ENCODE data around the gene CD53.

CD53 gene

DNA sequence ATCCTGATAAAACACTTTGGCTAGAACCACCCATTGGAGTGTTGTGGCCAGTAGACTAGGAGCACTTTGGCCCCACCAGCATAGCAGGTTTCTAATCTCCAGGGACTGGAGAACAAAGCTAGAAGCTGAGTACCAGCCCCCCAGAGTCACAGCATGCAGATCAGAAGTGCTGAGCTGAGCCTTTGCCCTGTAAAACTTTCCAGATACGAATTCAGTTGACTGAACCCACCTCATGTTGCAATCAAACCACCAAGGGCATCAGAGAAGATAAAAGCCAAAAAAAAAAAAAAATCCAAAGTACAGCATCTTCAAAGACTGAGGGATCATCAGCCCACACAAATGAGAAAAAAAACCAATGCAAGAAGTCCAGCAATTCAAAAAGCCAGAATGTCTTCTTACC lies 8.7 kb upstream of the CD53 start:
- H4K20me1 ChIP-seq (ENCODE audit: insufficient read depth) = no peaks in the 10 kb centered on the region
- no peak overlapping the region for H3K9ac ChIP-seq
- no peak overlapping the region for H3K4me2 ChIP-seq
- H3K4me1 ChIP-seq (ENCODE audit: low read depth, poor library complexity, severe bottlenecking) = no peaks in the 10 kb centered on the region
- H2AFZ ChIP-seq (ENCODE audit: low read depth) = no peak overlapping the region
- no peak overlapping the region for H3K4me3 ChIP-seq (IDR thresholded peaks at IDR 0.05; ENCODE audit: insufficient read depth, low read depth, low read length)
- H3K27ac ChIP-seq = no peak overlapping the region
- TF ChIP-seq, protein P1, sequence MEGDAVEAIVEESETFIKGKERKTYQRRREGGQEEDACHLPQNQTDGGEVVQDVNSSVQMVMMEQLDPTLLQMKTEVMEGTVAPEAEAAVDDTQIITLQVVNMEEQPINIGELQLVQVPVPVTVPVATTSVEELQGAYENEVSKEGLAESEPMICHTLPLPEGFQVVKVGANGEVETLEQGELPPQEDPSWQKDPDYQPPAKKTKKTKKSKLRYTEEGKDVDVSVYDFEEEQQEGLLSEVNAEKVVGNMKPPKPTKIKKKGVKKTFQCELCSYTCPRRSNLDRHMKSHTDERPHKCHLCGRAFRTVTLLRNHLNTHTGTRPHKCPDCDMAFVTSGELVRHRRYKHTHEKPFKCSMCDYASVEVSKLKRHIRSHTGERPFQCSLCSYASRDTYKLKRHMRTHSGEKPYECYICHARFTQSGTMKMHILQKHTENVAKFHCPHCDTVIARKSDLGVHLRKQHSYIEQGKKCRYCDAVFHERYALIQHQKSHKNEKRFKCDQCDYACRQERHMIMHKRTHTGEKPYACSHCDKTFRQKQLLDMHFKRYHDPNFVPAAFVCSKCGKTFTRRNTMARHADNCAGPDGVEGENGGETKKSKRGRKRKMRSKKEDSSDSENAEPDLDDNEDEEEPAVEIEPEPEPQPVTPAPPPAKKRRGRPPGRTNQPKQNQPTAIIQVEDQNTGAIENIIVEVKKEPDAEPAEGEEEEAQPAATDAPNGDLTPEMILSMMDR (conservative IDR thresholded peaks at IDR 0.05; ENCODE audit: low read depth, low read length) = no peak
- no peaks in the 10 kb centered on the region for H3K79me2 ChIP-seq (ENCODE audit: insufficient read depth, low read depth)
- H3K27me3 ChIP-seq (ENCODE audit: insufficient read depth, low read depth) = no peaks in the 10 kb centered on the region
- no peaks in the 10 kb centered on the region for H3K36me3 ChIP-seq (ENCODE audit: insufficient read depth)

DNA sequence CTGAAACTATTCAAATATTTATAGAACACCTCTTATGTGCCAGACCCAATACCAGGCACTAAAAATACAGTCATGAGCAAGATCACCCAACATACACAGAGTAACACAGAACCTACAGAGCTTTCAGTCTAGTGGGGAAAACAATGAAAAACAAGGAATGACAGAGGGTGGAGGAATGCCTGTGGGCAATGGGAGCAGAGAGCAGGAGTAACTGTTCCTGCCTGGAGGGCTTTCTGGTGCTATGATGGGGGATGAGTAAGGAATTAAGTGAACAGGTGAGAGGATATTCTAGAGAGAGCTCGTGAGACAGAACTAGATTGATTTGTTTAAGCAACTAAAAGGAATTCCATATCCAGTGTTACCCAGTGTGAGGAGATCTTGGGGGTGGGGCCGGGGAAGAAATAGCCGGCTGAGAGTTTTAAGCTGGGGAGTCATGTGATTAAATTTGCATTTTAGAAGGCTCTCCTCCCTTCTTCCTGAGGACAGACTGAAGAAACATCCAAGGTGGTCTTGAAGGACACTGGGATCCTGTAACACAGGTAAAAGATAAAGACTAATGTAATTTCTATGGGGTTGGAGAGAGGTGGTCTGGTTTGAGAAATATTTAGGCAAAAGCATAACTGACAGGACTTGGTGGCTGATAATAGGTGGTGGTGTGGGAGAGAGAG lies 2.1 kb upstream of the CD53 start:
- H3K36me3 ChIP-seq (ENCODE audit: insufficient read depth) = no peaks in the 10 kb centered on the region
- H3K4me2 ChIP-seq = no peak overlapping the region
- H4K20me1 ChIP-seq (ENCODE audit: insufficient read depth) = no peaks in the 10 kb centered on the region
- no peak overlapping the region for H3K27ac ChIP-seq
- H3K79me2 ChIP-seq (ENCODE audit: insufficient read depth, low read depth) = no peaks in the 10 kb centered on the region
- TF ChIP-seq, protein P1 (conservative IDR thresholded peaks at IDR 0.05; ENCODE audit: low read depth, low read length) = no peak
- H3K9ac ChIP-seq = no peak overlapping the region
- no peaks in the 10 kb centered on the region for H3K4me1 ChIP-seq (ENCODE audit: low read depth, poor library complexity, severe bottlenecking)
- H2AFZ ChIP-seq (ENCODE audit: low read depth) = no peak overlapping the region
- no peaks in the 10 kb centered on the region for H3K27me3 ChIP-seq (ENCODE audit: insufficient read depth, low read depth)
- H3K4me3 ChIP-seq (IDR thresholded peaks at IDR 0.05; ENCODE audit: insufficient read depth, low read depth, low read length) = no peak overlapping the region

DNA sequence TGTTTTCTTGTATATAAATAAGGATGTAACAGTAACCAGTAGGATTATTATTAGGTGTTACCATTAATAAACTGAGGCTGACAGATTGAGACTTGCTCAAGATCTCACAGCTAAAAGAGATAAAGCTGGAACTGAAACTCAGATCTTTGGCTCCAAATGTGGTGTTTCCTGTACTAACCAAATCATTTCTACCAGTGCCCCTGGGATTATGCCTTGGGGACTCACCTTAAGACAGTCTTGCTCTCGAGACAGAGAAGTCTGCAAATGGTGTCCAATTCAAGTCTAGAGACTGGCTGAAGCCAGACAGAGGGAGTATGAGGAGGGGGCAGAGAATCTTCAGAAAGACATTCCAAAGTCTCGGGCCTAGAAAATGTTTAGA lies 593 bp upstream of the CD53 start:
- Histone ChIP-seq H3K4me1 (ENCODE audit: low read depth, poor library complexity, severe bottlenecking) (no peaks in the 10 kb centered on the region), H3K9ac (no peak overlapping the region), H3K36me3 (ENCODE audit: insufficient read depth) (no peaks in the 10 kb centered on the region), H4K20me1 (ENCODE audit: insufficient read depth) (no peaks in the 10 kb centered on the region), H3K4me2 (no peak overlapping the region), H3K79me2 (ENCODE audit: insufficient read depth, low read depth) (no peaks in the 10 kb centered on the region), H3K27ac (no peak overlapping the region), H3K27me3 (ENCODE audit: insufficient read depth, low read depth) (no peaks in the 10 kb centered on the region), H2AFZ (ENCODE audit: low read depth) (no peak overlapping the region), H3K4me3 (IDR thresholded peaks at IDR 0.05; ENCODE audit: insufficient read depth, low read depth, low read length) (no peak overlapping the region)
- TF ChIP-seq, protein P1 (conservative IDR thresholded peaks at IDR 0.05; ENCODE audit: low read depth, low read length) = no peak

DNA sequence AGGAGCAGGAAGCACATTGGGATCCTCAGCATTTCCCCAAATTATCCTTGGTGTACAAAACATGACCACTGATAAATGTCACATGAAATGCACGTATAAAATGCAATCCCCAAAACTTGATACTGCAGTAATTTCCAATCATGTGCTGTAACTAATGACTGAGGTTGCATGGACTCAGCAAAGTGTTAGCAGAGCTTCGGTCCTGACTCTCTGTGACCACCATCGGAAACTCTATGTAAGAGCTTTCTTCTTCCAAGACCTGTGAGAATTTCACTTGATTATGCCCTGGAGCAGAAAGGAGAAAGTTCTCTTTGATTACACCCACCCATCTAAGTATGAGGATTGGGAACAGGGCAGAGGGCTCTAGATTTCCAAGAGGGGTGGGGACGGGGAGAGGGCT lies 908 bp downstream of the CD53 start:
- Histone ChIP-seq H3K79me2 (ENCODE audit: insufficient read depth, low read depth) (no peaks in the 10 kb centered on the region), H3K27ac (no peak overlapping the region), H2AFZ (ENCODE audit: low read depth) (no peak overlapping the region), H3K4me2 (no peak overlapping the region), H3K27me3 (ENCODE audit: insufficient read depth, low read depth) (no peaks in the 10 kb centered on the region), H3K4me1 (ENCODE audit: low read depth, poor library complexity, severe bottlenecking) (no peaks in the 10 kb centered on the region), H4K20me1 (ENCODE audit: insufficient read depth) (no peaks in the 10 kb centered on the region), H3K9ac (no peak overlapping the region), H3K36me3 (ENCODE audit: insufficient read depth) (no peaks in the 10 kb centered on the region), H3K4me3 (IDR thresholded peaks at IDR 0.05; ENCODE audit: insufficient read depth, low read depth, low read length) (no peak overlapping the region)
- TF ChIP-seq, protein P1 (conservative IDR thresholded peaks at IDR 0.05; ENCODE audit: low read depth, low read length) = no peak

Data from KMS-11 (cell line).